ENCODE data around the gene AMER2.

GRCh38 chr13:25132751-25133390 is 39.2 kb downstream of the AMER2 start:
- TF ChIP-seq POLR2A (IDR thresholded peaks at IDR 0.05) (no peak), CTCF (IDR thresholded peaks at IDR 0.05) (no peak), POLR2AphosphoS5 (IDR thresholded peaks at IDR 0.05) (no peak)

Data from breast epithelium (tissue), 3 donors.